OCI-LY3 (cell line): ENCODE results near the gene PAX2.

Experiments used
- EZH2phosphoT487 ChIP-seq: fragments of 200-600 bp; shearing (Covaris generic); IDR thresholded peaks from 2 replicates; pipeline ENCODE4 v1.6.1; 2018; ENCODE audit warnings: antibody characterized with exemption, mixed run types, low read depth
- TF ChIP-seq, protein P1 (sequence below): fragments of 200-600, 300-600 bp; sonication (generic); IDR thresholded peaks from 2 replicates; pipeline ENCODE4 v1.5.1; 2014; ENCODE audit warnings: antibody characterized with exemption, low read length, low read depth

DNA sequence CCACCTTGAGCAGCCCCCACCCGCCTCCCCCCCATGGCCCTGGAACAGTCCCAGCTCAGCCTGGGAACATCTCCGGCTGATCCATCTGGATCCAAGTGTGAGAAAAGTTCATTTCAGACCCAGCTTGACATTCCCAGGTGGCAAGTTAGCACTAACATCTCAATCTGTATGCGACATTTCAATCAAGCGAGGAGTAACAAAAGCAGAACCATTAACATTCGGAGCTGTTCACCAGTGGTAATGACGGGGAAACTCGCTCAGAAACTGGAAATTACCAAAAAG lies 65.4 kb downstream of the PAX2 start:
- TF ChIP-seq, protein P1, sequence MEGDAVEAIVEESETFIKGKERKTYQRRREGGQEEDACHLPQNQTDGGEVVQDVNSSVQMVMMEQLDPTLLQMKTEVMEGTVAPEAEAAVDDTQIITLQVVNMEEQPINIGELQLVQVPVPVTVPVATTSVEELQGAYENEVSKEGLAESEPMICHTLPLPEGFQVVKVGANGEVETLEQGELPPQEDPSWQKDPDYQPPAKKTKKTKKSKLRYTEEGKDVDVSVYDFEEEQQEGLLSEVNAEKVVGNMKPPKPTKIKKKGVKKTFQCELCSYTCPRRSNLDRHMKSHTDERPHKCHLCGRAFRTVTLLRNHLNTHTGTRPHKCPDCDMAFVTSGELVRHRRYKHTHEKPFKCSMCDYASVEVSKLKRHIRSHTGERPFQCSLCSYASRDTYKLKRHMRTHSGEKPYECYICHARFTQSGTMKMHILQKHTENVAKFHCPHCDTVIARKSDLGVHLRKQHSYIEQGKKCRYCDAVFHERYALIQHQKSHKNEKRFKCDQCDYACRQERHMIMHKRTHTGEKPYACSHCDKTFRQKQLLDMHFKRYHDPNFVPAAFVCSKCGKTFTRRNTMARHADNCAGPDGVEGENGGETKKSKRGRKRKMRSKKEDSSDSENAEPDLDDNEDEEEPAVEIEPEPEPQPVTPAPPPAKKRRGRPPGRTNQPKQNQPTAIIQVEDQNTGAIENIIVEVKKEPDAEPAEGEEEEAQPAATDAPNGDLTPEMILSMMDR, result no peak
- TF ChIP-seq EZH2phosphoT487, result no peak
